GM12875 (cell line): ENCODE measurements around the gene MYOC.
A peak's percentile ranks its signal among the peaks of the same experiment; 100 is the strongest.

Source experiments
- H3K4me3 ChIP-seq: one replicate; pipeline ENCODE4 v1.5.1; 2011; ENCODE audit warnings: low read depth, low read length, control low read depth
- TF ChIP-seq, protein P1 (sequence below): IDR thresholded peaks from 2 replicates; pipeline ENCODE4 v1.5.1; 2011; ENCODE audit warnings: low read depth, mild to moderate bottlenecking, control low read depth, inconsistent platforms, low read length, moderate library complexity, borderline replicate concordance; ENCODE audit not compliant: insufficient read depth

MYOC gene

DNA sequence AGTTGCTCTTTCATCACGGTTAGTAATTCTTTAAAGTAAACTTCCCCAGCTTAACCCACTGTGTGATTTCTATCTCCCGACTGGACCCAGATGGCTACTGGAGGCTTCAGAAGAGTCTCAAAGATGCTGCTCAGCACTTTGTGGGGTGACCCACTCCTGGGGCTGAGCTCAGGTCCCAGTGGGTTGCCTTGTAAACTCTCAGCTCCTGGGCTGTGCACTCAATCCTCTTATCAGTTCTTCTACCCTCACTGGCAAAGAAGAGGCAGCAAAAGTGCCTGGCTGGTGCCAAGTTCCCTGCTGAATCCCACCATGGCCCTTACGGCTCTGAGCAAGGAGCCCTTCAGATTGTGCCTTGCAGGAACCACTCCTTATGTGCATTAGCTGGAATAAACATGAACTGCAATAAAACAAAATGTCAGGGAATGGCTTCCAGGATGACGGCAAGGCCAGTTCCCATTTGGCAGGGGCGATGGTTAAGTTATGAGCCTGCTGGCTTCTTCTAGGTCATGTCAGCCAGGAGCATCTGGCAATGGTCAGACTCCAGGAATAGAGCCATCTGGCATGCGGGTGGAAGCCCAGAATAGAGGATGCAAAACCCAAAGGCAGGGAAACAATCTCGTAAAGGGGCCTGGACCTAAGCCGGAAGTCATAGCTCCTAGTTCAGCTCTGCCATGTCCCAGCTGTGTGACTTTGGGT lies 6.8 kb downstream of the MYOC start:
- H3K4me3 ChIP-seq = no peak overlapping the region
- TF ChIP-seq, protein P1, sequence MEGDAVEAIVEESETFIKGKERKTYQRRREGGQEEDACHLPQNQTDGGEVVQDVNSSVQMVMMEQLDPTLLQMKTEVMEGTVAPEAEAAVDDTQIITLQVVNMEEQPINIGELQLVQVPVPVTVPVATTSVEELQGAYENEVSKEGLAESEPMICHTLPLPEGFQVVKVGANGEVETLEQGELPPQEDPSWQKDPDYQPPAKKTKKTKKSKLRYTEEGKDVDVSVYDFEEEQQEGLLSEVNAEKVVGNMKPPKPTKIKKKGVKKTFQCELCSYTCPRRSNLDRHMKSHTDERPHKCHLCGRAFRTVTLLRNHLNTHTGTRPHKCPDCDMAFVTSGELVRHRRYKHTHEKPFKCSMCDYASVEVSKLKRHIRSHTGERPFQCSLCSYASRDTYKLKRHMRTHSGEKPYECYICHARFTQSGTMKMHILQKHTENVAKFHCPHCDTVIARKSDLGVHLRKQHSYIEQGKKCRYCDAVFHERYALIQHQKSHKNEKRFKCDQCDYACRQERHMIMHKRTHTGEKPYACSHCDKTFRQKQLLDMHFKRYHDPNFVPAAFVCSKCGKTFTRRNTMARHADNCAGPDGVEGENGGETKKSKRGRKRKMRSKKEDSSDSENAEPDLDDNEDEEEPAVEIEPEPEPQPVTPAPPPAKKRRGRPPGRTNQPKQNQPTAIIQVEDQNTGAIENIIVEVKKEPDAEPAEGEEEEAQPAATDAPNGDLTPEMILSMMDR = no peak

DNA sequence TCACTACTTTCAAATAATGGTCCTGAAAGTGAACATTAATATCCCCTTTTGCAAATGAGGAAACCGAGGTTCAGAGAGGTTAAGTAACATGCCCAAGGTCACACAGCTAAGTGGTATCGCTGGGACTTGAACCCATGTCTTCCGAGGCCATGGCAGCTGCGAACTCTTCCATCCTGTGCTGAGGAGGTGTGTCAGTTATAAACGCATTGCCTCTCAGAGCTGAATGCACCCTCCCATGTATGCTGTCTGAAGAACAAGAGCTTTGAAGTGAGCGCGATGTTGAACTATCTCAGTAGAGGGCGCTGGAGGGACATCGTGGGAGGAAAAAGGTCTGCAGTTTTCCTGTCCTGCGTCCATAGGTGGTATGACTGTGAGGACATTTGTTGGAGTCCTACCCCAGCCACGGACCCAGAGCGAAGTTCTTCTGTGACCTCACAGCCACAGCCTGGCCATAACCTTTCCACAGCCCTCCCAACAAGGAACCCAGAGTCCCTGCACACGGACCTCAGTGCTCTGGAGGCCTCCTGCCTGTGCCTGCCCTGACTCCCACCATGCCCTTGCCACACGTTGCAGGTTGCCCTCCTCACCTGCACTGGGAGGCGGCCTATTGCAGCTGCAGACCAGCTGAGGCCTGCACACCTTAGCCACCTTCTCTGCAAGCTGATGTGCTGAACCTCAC lies 7.5 kb downstream of the MYOC start:
- TF ChIP-seq, protein P1 = peak; percentile 78

DNA sequence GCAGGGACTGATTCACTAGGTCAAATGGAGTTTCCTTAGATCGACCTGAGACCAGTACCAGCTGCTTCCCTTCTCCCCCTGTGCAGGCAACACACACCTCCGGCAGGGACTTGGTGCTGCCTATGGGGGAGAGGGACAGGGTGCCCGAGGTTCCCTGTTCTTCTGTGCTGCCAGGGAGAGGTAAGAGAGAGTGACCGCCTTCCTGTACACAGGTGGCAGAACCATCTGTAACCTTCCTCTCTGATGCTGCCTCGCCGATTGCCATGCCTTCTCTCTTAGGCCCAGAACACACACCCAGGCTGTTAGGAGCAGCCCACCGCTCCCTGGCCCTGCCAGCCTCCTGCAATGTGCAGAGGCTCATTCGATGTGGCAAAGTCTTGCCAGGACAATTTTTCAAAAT lies 9.3 kb downstream of the MYOC start:
- TF ChIP-seq, protein P1 = no peak
- H3K4me3 ChIP-seq = no peak overlapping the region

More for the DNA sequence above, 7.5 kb downstream of the MYOC start:
- no peak overlapping the region for H3K4me3 ChIP-seq

DNA sequence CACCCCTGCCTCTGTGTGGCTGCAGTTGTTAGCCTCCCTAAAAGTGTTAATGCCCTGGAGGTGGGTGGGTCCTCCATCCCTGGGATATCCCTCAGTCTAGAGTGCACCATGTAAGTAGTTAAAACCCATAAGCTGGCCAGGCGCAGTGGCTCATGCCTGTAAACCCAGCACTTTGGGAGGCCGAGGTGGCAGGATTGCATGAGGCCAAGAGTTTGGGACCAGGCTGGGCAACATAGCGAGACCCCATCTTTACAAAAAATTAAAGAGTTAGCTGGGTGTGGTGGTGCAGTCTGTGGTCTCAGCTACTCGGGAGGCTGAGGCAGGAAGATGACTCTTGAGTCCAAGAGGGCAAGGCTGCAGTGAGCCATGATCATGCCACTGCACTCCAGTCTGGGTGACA lies 10.3 kb downstream of the MYOC start:
- H3K4me3 ChIP-seq = no peak overlapping the region
- TF ChIP-seq, protein P1 = no peak

DNA sequence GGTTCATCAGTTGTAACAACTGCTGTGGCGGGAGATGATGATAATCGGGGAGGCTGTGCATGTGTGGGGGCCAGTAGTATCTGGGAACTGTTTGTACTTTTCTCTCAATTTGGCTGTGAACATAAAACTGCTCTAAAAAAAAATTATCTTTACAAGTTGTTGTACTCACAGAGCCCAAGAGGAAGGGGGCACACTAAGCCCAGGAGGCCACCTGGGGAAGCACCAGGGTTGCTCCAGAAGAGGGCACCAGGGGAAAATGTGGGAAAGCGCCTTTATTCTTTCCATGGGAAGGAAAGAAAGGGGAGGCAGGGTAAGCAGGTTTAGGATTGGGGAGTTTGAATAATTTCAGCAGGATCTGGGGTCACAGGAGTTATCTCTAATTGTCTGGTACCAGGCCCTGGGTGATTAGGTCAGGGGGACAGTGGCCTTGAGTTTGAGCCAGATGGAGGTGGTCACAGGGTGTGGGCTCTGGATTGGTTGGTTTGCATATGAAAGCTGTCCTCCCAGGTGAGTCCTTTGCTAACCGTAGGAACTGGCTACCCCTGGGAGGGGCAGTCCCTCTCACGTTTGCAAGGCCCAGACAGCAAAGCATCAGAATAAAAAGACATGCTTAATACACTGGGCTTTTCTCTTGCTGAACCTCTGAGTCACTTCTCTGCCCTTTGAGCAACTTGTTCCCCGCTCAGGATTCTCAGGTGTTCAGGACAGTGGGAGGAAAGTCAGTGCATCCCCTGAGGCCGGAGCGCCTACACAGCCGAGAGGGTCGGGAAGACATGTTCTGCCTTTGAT lies 11.2 kb downstream of the MYOC start:
- TF ChIP-seq, protein P1 = no peak
- H3K4me3 ChIP-seq = no peak overlapping the region

DNA sequence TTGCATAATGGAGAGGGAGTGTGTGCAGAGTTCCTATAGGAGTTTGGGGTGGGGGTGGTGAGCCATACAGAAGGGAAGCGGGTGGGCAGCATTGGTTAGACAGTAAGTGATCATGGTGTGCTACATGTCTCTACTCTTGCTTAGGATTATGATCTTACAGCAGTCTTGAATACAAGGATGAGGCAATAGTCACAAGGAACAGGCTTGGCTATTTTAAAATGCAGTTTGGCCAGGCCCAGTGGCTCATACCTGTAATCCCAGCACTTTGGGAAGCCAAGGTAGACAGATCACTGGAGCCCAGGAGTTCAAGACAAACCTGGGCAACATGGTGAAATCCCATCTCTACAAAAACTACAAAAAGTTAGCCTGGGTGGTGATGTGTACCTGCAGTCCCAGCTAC lies 12.3 kb downstream of the MYOC start:
- H3K4me3 ChIP-seq = no peak overlapping the region
- TF ChIP-seq, protein P1 = no peak
